Stimulated activated CD8-positive, alpha-beta memory T cell treated with anti-CD3 and anti-CD28 coated beads, Interleukin-2, amount 100 ng/mL, for 1 hour (primary cell): Measurements from ENCODE around the gene PTPRE.

Source experiments
- DNase-seq, 2 donors: peaks; one replicate each; pipeline ENCODE4 v3.0.0-alpha.2; 2020; ENCODE audit warnings: low read depth in 2 of 2

Gene PTPRE

GRCh38 chr10:128060341-128061250 lies 153.7 kb downstream of the PTPRE start:
- DNase-seq = no peak

- DNase-seq = no peak
These were observed 154.7 kb downstream of the PTPRE start for GRCh38 chr10:128061306-128062300.

GRCh38 chr10:128062331-128062880 lies 155.5 kb downstream of the PTPRE start:
- no peak for DNase-seq

- no peak for DNase-seq
These were observed 156.1 kb downstream of the PTPRE start for GRCh38 chr10:128062881-128063563.

GRCh38 chr10:128063736-128064107 lies 156.8 kb downstream of the PTPRE start:
- no peak for DNase-seq

- peak; percentile 34 to 40 for DNase-seq
These were observed 157.4 kb downstream of the PTPRE start for GRCh38 chr10:128064108-128064969.

GRCh38 chr10:128064970-128065580 lies 158.2 kb downstream of the PTPRE start:
- DNase-seq = no peak

GRCh38 chr10:128065881-128066534 lies 159.1 kb downstream of the PTPRE start:
- DNase-seq = no peak

- no peak for DNase-seq
These were observed 160.0 kb downstream of the PTPRE start for GRCh38 chr10:128066870-128067382.

GRCh38 chr10:128067691-128068397 lies 160.9 kb downstream of the PTPRE start:
- no peak for DNase-seq

- DNase-seq = no peak
These were observed 161.7 kb downstream of the PTPRE start for GRCh38 chr10:128068398-128069285.

GRCh38 chr10:128069351-128070051 lies 162.6 kb downstream of the PTPRE start:
- DNase-seq = peak; percentile 51 to 66

GRCh38 chr10:128070161-128070560 lies 163.3 kb downstream of the PTPRE start:
- no peak for DNase-seq

GRCh38 chr10:128070721-128071416 lies 164.0 kb downstream of the PTPRE start:
- DNase-seq = no peak

GRCh38 chr10:128071417-128071782 lies 164.5 kb downstream of the PTPRE start:
- DNase-seq = no peak

- DNase-seq = no peak
These were observed 165.1 kb downstream of the PTPRE start for GRCh38 chr10:128072046-128072445.
